ENCODE results near the gene PARL.

DNA sequence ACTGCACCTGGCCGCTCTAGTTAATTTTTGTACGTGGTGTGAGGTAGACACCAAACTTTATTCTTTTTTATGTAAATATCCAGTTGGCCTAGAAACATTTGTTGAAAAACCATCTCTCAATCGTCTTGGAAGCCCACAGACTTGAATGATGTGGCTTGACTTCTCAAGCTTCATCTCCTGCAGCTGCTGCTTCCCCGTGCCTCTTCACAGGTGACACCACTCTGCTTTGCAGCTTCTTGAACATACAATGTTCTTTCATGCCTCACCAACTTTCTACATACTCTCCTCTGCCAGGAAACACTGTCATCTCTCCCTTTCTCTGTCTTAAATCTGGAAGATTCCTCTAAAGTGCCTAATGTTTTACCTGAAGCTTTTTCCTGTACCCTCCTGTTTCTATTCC is 94.9 kb downstream of the PARL start:
- TF ChIP-seq GATA2 (IDR thresholded peaks at IDR 0.05; ENCODE audit: low read depth, low read length): no peak
- TF ChIP-seq GATA3 (IDR thresholded peaks at IDR 0.05; ENCODE audit: low read depth, low read length): no peak
